ENCODE results near the gene PTPRM. TPM values are rescaled to one million over a fixed set of nuclear protein-coding genes. Genes with fewer than 3 reads are reported as not detected.

PTPRM gene
- total RNA-seq, 1 experiment from 2014 or later, result 45.6 TPM

DNA sequence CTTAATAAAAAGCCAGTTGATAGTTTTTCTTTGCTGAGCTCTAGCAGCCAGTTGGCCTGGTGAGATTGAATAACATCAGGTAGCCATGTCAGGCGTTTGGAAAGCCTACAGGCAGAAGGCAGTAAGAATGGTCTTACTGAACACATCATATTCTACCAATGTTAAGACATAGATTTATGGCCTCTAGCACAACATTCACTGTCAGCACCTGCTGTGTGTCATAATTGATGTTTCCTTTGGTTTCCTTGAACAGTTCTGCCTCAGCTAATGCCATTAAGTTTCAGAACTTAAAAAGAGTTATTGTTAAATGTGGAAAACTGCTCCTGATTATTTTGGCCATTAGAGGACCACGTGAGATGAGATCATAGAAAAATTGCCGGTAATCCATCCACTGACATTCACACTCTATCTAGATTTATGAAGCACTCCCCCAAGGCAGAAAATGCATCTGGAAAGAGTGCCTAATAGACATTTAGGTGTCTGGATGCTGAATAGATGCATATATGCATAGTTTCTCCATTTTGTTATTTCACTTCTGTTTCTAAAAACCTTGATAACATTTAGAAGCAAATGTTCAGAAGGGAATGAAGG, 434.7 kb downstream of the PTPRM start:
- ATAC-seq, result no peak
- CTCF ChIA-PET, result no interaction called here

DNA sequence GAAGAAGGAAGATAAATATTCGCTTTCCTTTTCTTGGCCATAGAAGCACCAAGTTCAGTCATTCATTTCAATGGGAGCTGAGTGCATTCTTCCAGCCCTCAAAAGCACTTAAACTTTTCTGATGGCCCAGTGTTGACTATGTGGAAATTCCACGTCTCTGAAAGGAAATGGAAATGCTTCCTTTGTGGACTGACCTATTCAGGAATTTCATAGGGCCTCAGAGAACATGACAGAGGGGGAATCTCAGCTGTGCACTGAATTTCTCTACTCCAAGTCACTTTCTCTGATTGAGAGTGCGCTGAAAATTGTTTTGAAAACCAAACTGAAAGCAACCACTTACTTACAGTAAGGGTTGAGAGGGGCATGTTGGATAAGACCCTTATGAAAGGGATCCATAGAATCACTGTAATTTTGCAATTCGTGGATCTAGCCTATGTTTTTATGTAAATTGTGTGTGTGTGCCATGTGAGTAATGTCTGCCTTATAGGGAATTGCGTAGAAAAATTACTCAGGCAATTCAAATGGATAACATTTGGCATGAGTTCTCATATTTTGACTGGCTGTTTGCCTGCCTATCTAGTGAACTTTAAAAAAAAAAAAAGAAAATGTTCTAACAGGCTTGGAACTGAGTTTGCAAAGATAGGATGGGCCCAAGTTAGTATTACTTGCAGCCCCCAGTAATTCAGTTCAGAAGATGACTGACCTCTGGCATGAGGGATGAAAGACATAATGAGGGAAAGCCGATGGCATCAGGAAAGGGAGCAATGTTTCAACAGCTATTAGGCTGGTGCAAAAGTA, 437.0 kb downstream of the PTPRM start:
- Histone ChIP-seq H3K27ac (ENCODE audit: low read length) (no peak overlapping the region), H3K9me2 (replicated peaks; ENCODE audit: low read length) (no peaks in the 10 kb centered on the region), H3K4me1 (ENCODE audit: insufficient read depth, low read length) (no peaks in the 10 kb centered on the region), H3K9me3 (ENCODE audit: low read length) (no peaks in the 10 kb centered on the region), H3K27me3 (ENCODE audit: low read length) (no peaks in the 10 kb centered on the region), H3K4me3 (ENCODE audit: low read length) (no peak overlapping the region), H3K4me2 (ENCODE audit: low read length) (no peak overlapping the region), H4K20me1 (ENCODE audit: low read length) (no peaks in the 10 kb centered on the region), H3K36me3 (ENCODE audit: low read depth, low read length) (no peaks in the 10 kb centered on the region), H3K79me2 (ENCODE audit: low read length) (no peaks in the 10 kb centered on the region), H3F3A (ENCODE audit: low read length, unreplicated experiment) (no peaks in the 10 kb centered on the region), H3K9ac (ENCODE audit: low read length) (no peak overlapping the region), H2AFZ (ENCODE audit: low read length) (no peak overlapping the region)
- no peak for ATAC-seq
- DNase-seq, result no peak
- no peak for TF ChIP-seq EZH2phosphoT487 (IDR thresholded peaks at IDR 0.05; ENCODE audit: borderline replicate concordance, low read length)
- TF ChIP-seq, protein P1, sequence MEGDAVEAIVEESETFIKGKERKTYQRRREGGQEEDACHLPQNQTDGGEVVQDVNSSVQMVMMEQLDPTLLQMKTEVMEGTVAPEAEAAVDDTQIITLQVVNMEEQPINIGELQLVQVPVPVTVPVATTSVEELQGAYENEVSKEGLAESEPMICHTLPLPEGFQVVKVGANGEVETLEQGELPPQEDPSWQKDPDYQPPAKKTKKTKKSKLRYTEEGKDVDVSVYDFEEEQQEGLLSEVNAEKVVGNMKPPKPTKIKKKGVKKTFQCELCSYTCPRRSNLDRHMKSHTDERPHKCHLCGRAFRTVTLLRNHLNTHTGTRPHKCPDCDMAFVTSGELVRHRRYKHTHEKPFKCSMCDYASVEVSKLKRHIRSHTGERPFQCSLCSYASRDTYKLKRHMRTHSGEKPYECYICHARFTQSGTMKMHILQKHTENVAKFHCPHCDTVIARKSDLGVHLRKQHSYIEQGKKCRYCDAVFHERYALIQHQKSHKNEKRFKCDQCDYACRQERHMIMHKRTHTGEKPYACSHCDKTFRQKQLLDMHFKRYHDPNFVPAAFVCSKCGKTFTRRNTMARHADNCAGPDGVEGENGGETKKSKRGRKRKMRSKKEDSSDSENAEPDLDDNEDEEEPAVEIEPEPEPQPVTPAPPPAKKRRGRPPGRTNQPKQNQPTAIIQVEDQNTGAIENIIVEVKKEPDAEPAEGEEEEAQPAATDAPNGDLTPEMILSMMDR (conservative IDR thresholded peaks at IDR 0.05; ENCODE audit: low read depth, low read length), result no peak
- no peak for TF ChIP-seq EZH2 (IDR thresholded peaks at IDR 0.05; ENCODE audit: low read length, unreplicated experiment)
- BruUV-seq (replicated peaks), result no TSS peak
- intact Hi-C loops (cut with micrococcal nuclease), result no loop called here
- CTCF ChIA-PET, result no interaction called here
- POLR2A ChIA-PET (ENCODE audit: unreplicated experiment), result no interaction called here

More for the DNA sequence above, 434.7 kb downstream of the PTPRM start:
- Histone ChIP-seq H3K4me3 (ENCODE audit: low read length) (no peak overlapping the region), H3K9ac (ENCODE audit: low read length) (no peak overlapping the region), H3K4me1 (ENCODE audit: insufficient read depth, low read length) (no peaks in the 10 kb centered on the region), H3K27ac (ENCODE audit: low read length) (no peak overlapping the region), H3K9me3 (ENCODE audit: low read length) (no peaks in the 10 kb centered on the region), H3K36me3 (ENCODE audit: low read depth, low read length) (no peaks in the 10 kb centered on the region), H3K4me2 (ENCODE audit: low read length) (no peak overlapping the region), H3K9me2 (replicated peaks; ENCODE audit: low read length) (no peaks in the 10 kb centered on the region), H4K20me1 (ENCODE audit: low read length) (no peaks in the 10 kb centered on the region), H3F3A (ENCODE audit: low read length, unreplicated experiment) (no peaks in the 10 kb centered on the region), H2AFZ (ENCODE audit: low read length) (no peak overlapping the region), H3K79me2 (ENCODE audit: low read length) (no peaks in the 10 kb centered on the region), H3K27me3 (ENCODE audit: low read length) (no peaks in the 10 kb centered on the region)
- TF ChIP-seq EZH2 (IDR thresholded peaks at IDR 0.05; ENCODE audit: low read length, unreplicated experiment) (no peak), EZH2phosphoT487 (IDR thresholded peaks at IDR 0.05; ENCODE audit: borderline replicate concordance, low read length) (no peak)
- TF ChIP-seq, protein P1 (conservative IDR thresholded peaks at IDR 0.05; ENCODE audit: low read depth, low read length), result no peak
- no TSS peak for BruUV-seq (replicated peaks)
- POLR2A ChIA-PET (ENCODE audit: unreplicated experiment), result no interaction called here
- intact Hi-C loops (cut with micrococcal nuclease), result no loop called here
- no peak for DNase-seq

DNA sequence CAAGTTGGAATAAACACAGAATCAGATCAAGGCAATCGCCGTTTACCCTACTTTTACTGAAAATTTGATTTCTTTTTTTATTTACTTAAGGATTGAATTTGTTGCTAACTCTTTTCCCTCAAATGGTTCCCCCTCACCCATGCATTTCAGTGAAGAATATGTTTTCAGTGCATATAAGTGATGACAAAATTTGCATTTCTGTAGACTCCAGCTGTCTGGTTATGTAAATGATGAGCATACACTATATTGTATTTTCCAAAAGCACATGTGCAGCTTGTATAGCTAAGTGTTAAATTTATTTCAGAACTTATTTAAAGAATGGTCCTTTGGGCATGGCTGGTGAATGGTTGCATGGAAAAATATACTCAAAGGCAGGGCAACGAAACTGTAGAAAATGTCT, 437.7 kb downstream of the PTPRM start:
- intact Hi-C loops (cut with micrococcal nuclease), result no loop called here
- H3K36me3 ChIP-seq (ENCODE audit: low read depth, low read length), result no peaks in the 10 kb centered on the region
- H2AFZ ChIP-seq (ENCODE audit: low read length), result no peak overlapping the region
- H3K4me3 ChIP-seq (ENCODE audit: low read length), result no peak overlapping the region
- no peak overlapping the region for H3K27ac ChIP-seq (ENCODE audit: low read length)
- H3K4me1 ChIP-seq (ENCODE audit: insufficient read depth, low read length), result no peaks in the 10 kb centered on the region
- no peaks in the 10 kb centered on the region for H3K9me2 ChIP-seq (replicated peaks; ENCODE audit: low read length)
- TF ChIP-seq, protein P1 (conservative IDR thresholded peaks at IDR 0.05; ENCODE audit: low read depth, low read length), result no peak
- TF ChIP-seq EZH2phosphoT487 (IDR thresholded peaks at IDR 0.05; ENCODE audit: borderline replicate concordance, low read length) (no peak), EZH2 (IDR thresholded peaks at IDR 0.05; ENCODE audit: low read length, unreplicated experiment) (no peak)
- DNase-seq, result no peak
- H3K27me3 ChIP-seq (ENCODE audit: low read length), result no peaks in the 10 kb centered on the region
- POLR2A ChIA-PET (ENCODE audit: unreplicated experiment), result no interaction called here
- BruUV-seq (replicated peaks), result no TSS peak
- H3K9ac ChIP-seq (ENCODE audit: low read length), result no peak overlapping the region
- ATAC-seq, result no peak
- H3K9me3 ChIP-seq (ENCODE audit: low read length), result no peaks in the 10 kb centered on the region
- CTCF ChIA-PET, result no interaction called here
- H3K4me2 ChIP-seq (ENCODE audit: low read length), result no peak overlapping the region
- no peaks in the 10 kb centered on the region for H4K20me1 ChIP-seq (ENCODE audit: low read length)
- H3F3A ChIP-seq (ENCODE audit: low read length, unreplicated experiment), result no peaks in the 10 kb centered on the region
- H3K79me2 ChIP-seq (ENCODE audit: low read length), result no peaks in the 10 kb centered on the region
